Natural killer cell treated with Interleukin-12 subunit alpha and Interleukin-12 subunit beta and Interleukin-15 and Interleukin-18, amount 100 ng/mL, for 72 hours (primary cell): ENCODE results near the gene PRLR. TPM values are rescaled to one million over a fixed set of nuclear protein-coding genes. Genes with fewer than 3 reads are reported as not detected.
A peak's percentile ranks its signal among the peaks of the same experiment; 100 is the strongest.

Experiments
- ATAC-seq, 2 donors: fragments of 150-1000 bp; cut with Tn5 transposase in 1 of 2; sonication (Bioruptor Pico), chemical (Tn5 transposase) in 1 of 2; 2 replicates each; pipeline ENCODE4 v1.10.0; 2021
- DNase-seq: peaks from one replicate; pipeline ENCODE4 v3.0.0; 2022; ENCODE audit warnings: low spot score
- H3K27ac Mint-ChIP-seq, 2 donors: 1 replicate in 1 of 2; 2 replicates in 1 of 2; pipeline ENCODE4 v1.8.0; 2022; ENCODE audit warnings: mixed read lengths in 2 of 2, mild to moderate bottlenecking in 1 of 2, moderate library complexity in 1 of 2
- H3K27me3 Mint-ChIP-seq, 2 donors: 1 replicate in 1 of 2; 2 replicates in 1 of 2; pipeline ENCODE4 v1.8.0; 2022; ENCODE audit warnings: mixed read lengths in 2 of 2
- H3K36me3 Mint-ChIP-seq: one replicate; pipeline ENCODE4 v1.8.0; 2022; ENCODE audit warnings: mixed read lengths
- H3K4me1 Mint-ChIP-seq, 2 donors: 1 replicate in 1 of 2; 2 replicates in 1 of 2; pipeline ENCODE4 v1.8.0; 2022; ENCODE audit warnings: low read depth in 2 of 2, mixed read lengths in 2 of 2, mild to moderate bottlenecking in 1 of 2
- H3K4me3 Mint-ChIP-seq: one replicate; pipeline ENCODE4 v1.8.0; 2022; ENCODE audit warnings: mixed read lengths
- H3K9me3 Mint-ChIP-seq: 2 replicates; pipeline ENCODE4 v1.8.0; 2022; ENCODE audit warnings: mixed read lengths
- total RNA-seq, 2 donors: library from RNA; stranded (reverse); gene quantifications; one replicate each; pipeline ENCODE4 v1.2.3, GENCODE V29; 2022

PRLR gene
- total RNA-seq, 2 donors from 2014 or later: not detected

DNA sequence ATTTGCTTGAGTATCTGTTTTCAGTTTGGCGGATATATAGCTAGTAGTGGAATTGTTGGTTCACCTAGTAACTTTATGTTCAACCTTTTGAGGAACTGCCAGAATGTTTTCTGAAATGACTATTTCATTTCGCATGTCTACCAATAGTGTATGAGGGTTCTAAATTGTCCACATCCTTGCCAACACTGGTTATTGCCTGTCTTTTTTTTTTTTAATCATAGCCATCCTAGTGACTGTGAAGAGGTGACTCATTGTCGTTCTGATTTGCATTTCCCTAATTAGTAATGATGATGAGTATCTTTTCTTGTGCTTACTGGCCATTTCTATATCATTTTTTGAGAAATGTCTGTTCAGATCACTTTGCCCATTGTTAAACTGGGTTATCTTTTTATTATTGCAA lies 52.5 kb downstream of the PRLR start:
- peaks cover 2% of the 10 kb centered on the region for H3K9me3 Mint-ChIP-seq
- H3K27ac Mint-ChIP-seq: no peak overlapping the region
- H3K36me3 Mint-ChIP-seq: no peaks in the 10 kb centered on the region
- ATAC-seq (no peak), DNase-seq (no peak)
- H3K27me3 Mint-ChIP-seq: peaks cover 0 to 8% of the 10 kb centered on the region in 2 donors
- no peak overlapping the region for H3K4me3 Mint-ChIP-seq
- no peaks in the 10 kb centered on the region for H3K4me1 Mint-ChIP-seq

DNA sequence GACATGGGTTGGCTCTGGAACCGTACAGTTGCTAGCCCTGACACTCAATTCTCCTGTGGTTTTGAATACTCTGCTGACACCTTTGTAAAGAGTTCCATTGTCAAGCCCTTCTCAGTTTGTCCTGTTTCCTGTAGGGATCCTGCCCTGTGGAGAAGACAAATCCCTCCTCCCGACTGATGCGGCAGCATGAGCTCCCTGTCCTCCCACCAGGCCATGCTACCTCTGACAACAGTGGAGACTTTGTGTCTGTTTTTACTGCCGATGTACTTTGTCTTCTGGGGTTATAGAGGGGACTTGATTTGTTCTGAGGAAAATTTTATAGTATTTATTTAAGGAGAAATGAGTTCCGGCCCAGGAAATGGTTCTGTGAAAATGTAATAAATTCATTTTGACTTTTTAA lies 57.8 kb downstream of the PRLR start:
- Mint-ChIP-seq H3K4me1 (no peaks in the 10 kb centered on the region), H3K27ac (no peak overlapping the region), H3K27me3 (no peaks in the 10 kb centered on the region), H3K4me3 (no peak overlapping the region), H3K9me3 (peaks cover 4% of the 10 kb centered on the region), H3K36me3 (peaks cover under 1% of the 10 kb centered on the region)
- DNase-seq (no peak), ATAC-seq (no peak)

DNA sequence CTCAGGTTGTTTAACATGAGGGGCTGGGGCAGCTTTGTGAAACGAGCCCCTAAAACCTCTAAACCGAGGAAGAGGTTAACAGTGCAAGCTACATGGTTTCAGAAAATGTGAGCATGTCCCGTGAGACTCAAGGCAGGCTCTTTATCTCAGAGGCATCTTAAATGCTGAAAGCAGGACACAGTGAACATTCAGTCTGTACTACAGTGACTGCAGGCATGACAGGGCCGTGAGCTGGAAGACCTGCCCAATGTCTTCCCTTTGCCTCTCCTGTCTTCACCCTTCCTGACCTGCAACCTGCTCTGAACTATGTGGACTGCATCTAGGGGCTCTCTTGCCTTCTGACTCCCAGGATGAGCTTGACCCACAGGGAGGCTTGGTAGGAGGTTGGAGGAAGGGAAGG lies 58.3 kb downstream of the PRLR start:
- DNase-seq (no peak), ATAC-seq (peak in 1 of 2 donors; percentile 6)
- Mint-ChIP-seq H3K4me1 (no peaks in the 10 kb centered on the region), H3K4me3 (no peak overlapping the region), H3K9me3 (peaks cover 6% of the 10 kb centered on the region), H3K27me3 (no peaks in the 10 kb centered on the region), H3K36me3 (peaks cover 4% of the 10 kb centered on the region), H3K27ac (no peak overlapping the region)

GRCh38 chr5:35171078-35171477 lies 59.2 kb downstream of the PRLR start:
- H3K4me3 Mint-ChIP-seq: no peak overlapping the region
- ATAC-seq (peak in 1 of 2 donors; percentile 28), DNase-seq (no peak)
- no peaks in the 10 kb centered on the region for H3K4me1 Mint-ChIP-seq
- H3K36me3 Mint-ChIP-seq: peaks cover 4% of the 10 kb centered on the region
- H3K27ac Mint-ChIP-seq: no peak overlapping the region
- H3K27me3 Mint-ChIP-seq: no peaks in the 10 kb centered on the region
- peaks cover 6% of the 10 kb centered on the region for H3K9me3 Mint-ChIP-seq

DNA sequence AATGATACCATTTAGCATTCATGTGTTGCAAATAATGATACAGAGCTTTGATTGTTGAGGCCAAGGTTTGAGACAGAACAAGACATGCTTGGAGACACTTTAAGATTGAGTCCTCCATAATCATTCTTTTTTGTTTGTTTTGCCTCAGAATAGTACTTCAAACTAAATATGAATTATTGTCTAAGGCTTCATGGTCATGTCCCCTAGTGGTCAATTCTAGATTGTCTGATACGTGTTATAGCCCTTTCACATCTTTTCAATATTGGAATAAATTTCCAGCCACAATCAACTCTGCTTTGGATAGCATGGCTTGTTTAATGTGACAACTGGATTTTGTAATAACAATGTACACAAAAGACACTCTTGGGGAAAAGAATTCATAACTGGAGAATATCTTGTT lies 64.2 kb downstream of the PRLR start:
- Mint-ChIP-seq H3K27ac (no peak overlapping the region), H3K4me3 (no peak overlapping the region), H3K27me3 (no peaks in the 10 kb centered on the region), H3K9me3 (peaks cover 3% of the 10 kb centered on the region), H3K4me1 (no peaks in the 10 kb centered on the region), H3K36me3 (peaks cover 4% of the 10 kb centered on the region)
- DNase-seq (no peak), ATAC-seq (no peak)

DNA sequence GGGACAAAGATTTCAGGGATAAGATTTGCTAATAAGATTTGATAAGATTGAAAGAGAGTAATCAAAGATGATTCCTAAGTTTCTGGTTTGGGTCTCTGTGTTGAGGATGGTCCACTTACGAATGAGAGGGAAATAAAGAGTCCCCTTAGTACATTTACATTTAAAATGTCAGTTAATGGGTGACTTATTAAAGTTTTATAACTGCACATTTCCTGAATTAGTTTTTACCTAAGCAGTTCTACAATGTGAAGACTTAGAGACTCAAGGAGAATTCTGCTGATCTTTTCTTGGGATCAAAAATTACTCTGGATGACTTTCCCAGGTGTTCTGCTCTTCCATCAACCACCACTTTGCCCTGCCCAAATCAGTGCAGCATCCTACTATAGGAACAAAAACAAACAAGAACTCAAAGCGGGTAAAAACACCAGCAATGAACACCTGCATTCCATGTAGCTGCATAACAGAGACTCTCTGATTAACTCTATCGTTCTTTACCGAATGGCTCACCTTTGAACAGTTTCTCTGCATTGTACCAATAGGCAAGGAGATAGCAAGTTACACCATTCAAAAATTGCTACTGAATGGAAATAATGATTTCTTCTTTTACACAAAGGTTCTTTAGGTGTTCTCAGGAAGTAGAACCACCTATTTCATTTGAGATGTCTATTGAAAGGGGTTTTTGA lies 65.3 kb downstream of the PRLR start:
- Mint-ChIP-seq H3K27ac (no peak overlapping the region), H3K36me3 (peaks cover 4% of the 10 kb centered on the region), H3K4me1 (no peaks in the 10 kb centered on the region), H3K27me3 (no peaks in the 10 kb centered on the region), H3K9me3 (peaks cover 3% of the 10 kb centered on the region), H3K4me3 (no peak overlapping the region)
- ATAC-seq (no peak), DNase-seq (no peak)

DNA sequence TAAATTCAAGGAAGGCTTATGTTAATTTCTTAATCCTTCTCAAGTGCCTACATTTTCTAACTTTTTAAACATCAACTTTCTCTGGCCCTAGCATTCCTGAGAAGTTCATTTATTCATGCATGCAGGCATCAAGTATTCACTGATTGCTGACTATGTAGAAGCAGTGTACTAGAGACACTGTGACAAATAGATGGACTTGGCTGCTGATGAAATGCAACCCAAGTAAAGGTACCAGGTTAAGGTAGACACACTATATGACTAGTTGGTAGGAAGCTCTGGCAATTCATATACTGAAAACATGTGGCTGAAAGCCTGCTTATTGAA lies 66.6 kb downstream of the PRLR start:
- peaks cover 4% of the 10 kb centered on the region for H3K36me3 Mint-ChIP-seq
- no peaks in the 10 kb centered on the region for H3K4me1 Mint-ChIP-seq
- peaks cover 3% of the 10 kb centered on the region for H3K9me3 Mint-ChIP-seq
- ATAC-seq: no peak
- H3K27me3 Mint-ChIP-seq: no peaks in the 10 kb centered on the region
- no peak overlapping the region for H3K4me3 Mint-ChIP-seq
- H3K27ac Mint-ChIP-seq: no peak overlapping the region
- DNase-seq: no peak

- Mint-ChIP-seq H3K4me1 (no peaks in the 10 kb centered on the region), H3K4me3 (no peak overlapping the region), H3K36me3 (peaks cover 4% of the 10 kb centered on the region), H3K9me3 (peaks cover 3% of the 10 kb centered on the region), H3K27me3 (no peaks in the 10 kb centered on the region), H3K27ac (no peak overlapping the region)
- no peak for ATAC-seq
- no peak for DNase-seq
Measured at GRCh38 chr5:35162848-35163709, 67.2 kb downstream of the PRLR start.

DNA sequence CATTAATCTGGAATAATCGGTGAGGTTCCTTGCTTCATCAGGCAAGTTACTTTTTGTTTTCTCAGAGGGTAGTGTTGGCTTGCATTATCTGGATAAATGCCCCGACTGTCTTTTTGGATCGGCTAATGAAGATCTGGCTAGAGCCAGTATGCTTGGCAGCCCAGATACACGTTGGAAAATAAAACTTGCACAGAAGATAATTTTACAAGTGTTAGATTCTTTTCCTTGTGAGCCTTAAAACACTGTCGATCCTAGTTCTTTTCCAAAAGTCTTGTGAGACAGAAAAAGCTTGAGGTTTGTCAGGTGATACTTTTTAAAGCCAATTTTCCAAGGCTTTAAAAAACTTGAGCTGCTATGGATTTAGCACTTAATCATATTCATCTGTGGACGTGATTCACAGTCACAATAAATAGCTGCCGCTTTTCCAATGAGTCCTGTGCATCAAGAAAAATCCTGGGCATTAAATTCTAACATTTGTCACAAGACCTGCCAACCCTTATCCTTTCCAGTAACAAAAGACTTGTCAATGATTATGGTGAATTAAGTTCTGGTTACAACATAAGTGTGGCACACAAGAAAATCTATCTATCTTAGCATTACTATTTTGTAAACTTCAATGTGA lies 68.5 kb downstream of the PRLR start:
- no peaks in the 10 kb centered on the region for H3K36me3 Mint-ChIP-seq
- DNase-seq: no peak
- ATAC-seq: no peak
- no peak overlapping the region for H3K27ac Mint-ChIP-seq
- H3K9me3 Mint-ChIP-seq: no peaks in the 10 kb centered on the region
- no peaks in the 10 kb centered on the region for H3K27me3 Mint-ChIP-seq
- H3K4me1 Mint-ChIP-seq: no peaks in the 10 kb centered on the region
- no peak overlapping the region for H3K4me3 Mint-ChIP-seq

- DNase-seq: no peak
- Mint-ChIP-seq H3K27me3 (no peaks in the 10 kb centered on the region), H3K4me1 (no peaks in the 10 kb centered on the region), H3K27ac (no peak overlapping the region), H3K9me3 (no peaks in the 10 kb centered on the region), H3K4me3 (no peak overlapping the region), H3K36me3 (no peaks in the 10 kb centered on the region)
- ATAC-seq: no peak
Measured at GRCh38 chr5:35160486-35161116, 69.7 kb downstream of the PRLR start.

GRCh38 chr5:35159370-35159742 lies 70.9 kb downstream of the PRLR start:
- H3K4me1 Mint-ChIP-seq: no peaks in the 10 kb centered on the region
- no peaks in the 10 kb centered on the region for H3K27me3 Mint-ChIP-seq
- H3K27ac Mint-ChIP-seq: no peak overlapping the region
- ATAC-seq (no peak), DNase-seq (no peak)
- no peaks in the 10 kb centered on the region for H3K9me3 Mint-ChIP-seq
- no peak overlapping the region for H3K4me3 Mint-ChIP-seq
- H3K36me3 Mint-ChIP-seq: no peaks in the 10 kb centered on the region

GRCh38 chr5:35158622-35159369 lies 71.5 kb downstream of the PRLR start:
- Mint-ChIP-seq H3K36me3 (no peaks in the 10 kb centered on the region), H3K27me3 (no peaks in the 10 kb centered on the region), H3K9me3 (no peaks in the 10 kb centered on the region), H3K27ac (no peak overlapping the region), H3K4me1 (no peaks in the 10 kb centered on the region), H3K4me3 (no peak overlapping the region)
- DNase-seq (no peak), ATAC-seq (no peak)

DNA sequence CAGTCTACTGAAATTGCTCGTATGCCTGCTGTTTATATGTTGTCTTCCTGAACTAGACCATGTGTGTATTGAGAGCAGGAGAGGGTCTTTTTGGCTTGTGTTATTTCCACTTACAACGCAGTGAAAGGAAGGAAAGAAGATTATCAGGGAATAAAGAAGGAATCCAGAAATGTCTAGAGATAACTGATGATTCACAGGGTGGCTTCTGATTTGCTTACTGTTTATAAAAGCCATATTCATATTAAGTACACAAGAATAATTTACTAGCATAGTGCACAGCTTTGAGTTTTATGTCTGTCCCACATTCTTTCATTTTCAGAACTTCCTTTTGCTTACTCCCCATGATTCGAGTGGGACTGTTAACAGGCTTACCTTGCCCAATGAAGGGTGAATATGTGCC lies 72.1 kb downstream of the PRLR start:
- ATAC-seq: no peak
- no peaks in the 10 kb centered on the region for H3K36me3 Mint-ChIP-seq
- no peaks in the 10 kb centered on the region for H3K9me3 Mint-ChIP-seq
- H3K4me1 Mint-ChIP-seq: no peaks in the 10 kb centered on the region
- no peaks in the 10 kb centered on the region for H3K27me3 Mint-ChIP-seq
- DNase-seq: no peak
- H3K27ac Mint-ChIP-seq: no peak overlapping the region
- H3K4me3 Mint-ChIP-seq: no peak overlapping the region
